ENCODE measurements around the gene ATP2C2. TPM values are rescaled to one million over a fixed set of nuclear protein-coding genes. Genes with fewer than 3 reads are reported as not detected.

ATP2C2 gene
- total RNA-seq = 32.1 and 204 TPM in 2 replicates

GRCh38 chr16:84368308-84368996, at the start of gene ATP2C2:
ATP2C2 (plus strand) TSS chr16:84368538; CDS start chr16:84368616, 78 bp downstream.
- no peak for FAIRE-seq
- Histone ChIP-seq H3K4me3 (ENCODE audit: low read depth, low read length) (peak within 1 kb of the TSS; percentile 86), H3K36me3 (ENCODE audit: control insufficient read depth, insufficient read depth, low read length) (no peaks in the 10 kb centered on the region), H3K27me3 (ENCODE audit: control insufficient read depth, insufficient read depth, low read length) (peaks cover 2% of the 10 kb centered on the region)
- TF ChIP-seq CTCF (IDR thresholded peaks at IDR 0.05; ENCODE audit: insufficient read depth, low read length, severe bottlenecking) = no peak
- no peak for DNase-seq (ENCODE audit: low read depth)

- DNase-seq (ENCODE audit: low read depth) = no peak
- FAIRE-seq = no peak
- no peak for TF ChIP-seq CTCF (IDR thresholded peaks at IDR 0.05; ENCODE audit: insufficient read depth, low read length, severe bottlenecking)
Observed at GRCh38 chr16:84319146-84319760, 49.1 kb upstream of the ATP2C2 start.

GRCh38 chr16:84320511-84320910, 47.8 kb upstream of the ATP2C2 start:
- FAIRE-seq (no peak), DNase-seq (ENCODE audit: low read depth) (no peak)
- H3K36me3 ChIP-seq (ENCODE audit: control insufficient read depth, insufficient read depth, low read length) = no peaks in the 10 kb centered on the region
- no peak overlapping the region for H3K4me3 ChIP-seq (ENCODE audit: low read depth, low read length)
- H3K27me3 ChIP-seq (ENCODE audit: control insufficient read depth, insufficient read depth, low read length) = no peaks in the 10 kb centered on the region
- no peak for TF ChIP-seq CTCF (IDR thresholded peaks at IDR 0.05; ENCODE audit: insufficient read depth, low read length, severe bottlenecking)

More at GRCh38 chr16:84319146-84319760, 49.1 kb upstream of the ATP2C2 start:
- Histone ChIP-seq H3K36me3 (ENCODE audit: control insufficient read depth, insufficient read depth, low read length) (no peaks in the 10 kb centered on the region), H3K4me3 (ENCODE audit: low read depth, low read length) (no peak overlapping the region), H3K27me3 (ENCODE audit: control insufficient read depth, insufficient read depth, low read length) (no peaks in the 10 kb centered on the region)

- no peaks in the 10 kb centered on the region for H3K36me3 ChIP-seq (ENCODE audit: control insufficient read depth, insufficient read depth, low read length)
- DNase-seq (ENCODE audit: low read depth) = no peak
- TF ChIP-seq CTCF (IDR thresholded peaks at IDR 0.05; ENCODE audit: insufficient read depth, low read length, severe bottlenecking) = no peak
- H3K4me3 ChIP-seq (ENCODE audit: low read depth, low read length) = no peak overlapping the region
- no peak for FAIRE-seq
- no peaks in the 10 kb centered on the region for H3K27me3 ChIP-seq (ENCODE audit: control insufficient read depth, insufficient read depth, low read length)
Observed at GRCh38 chr16:84321932-84322331, 46.4 kb upstream of the ATP2C2 start.

- FAIRE-seq (no peak), DNase-seq (ENCODE audit: low read depth) (no peak)
- no peak for TF ChIP-seq CTCF (IDR thresholded peaks at IDR 0.05; ENCODE audit: insufficient read depth, low read length, severe bottlenecking)
- Histone ChIP-seq H3K27me3 (ENCODE audit: control insufficient read depth, insufficient read depth, low read length) (no peaks in the 10 kb centered on the region), H3K36me3 (ENCODE audit: control insufficient read depth, insufficient read depth, low read length) (no peaks in the 10 kb centered on the region), H3K4me3 (ENCODE audit: low read depth, low read length) (no peak overlapping the region)
Observed at GRCh38 chr16:84322749-84323148, 45.6 kb upstream of the ATP2C2 start.
